Coronary artery (tissue), 2 donors: Measurements from ENCODE around the gene RGL1.
"Not testable (repeated sequence)": the region's sequence is repeated elsewhere in the genome, so short reads cannot be mapped to it uniquely, and the experiment has no call there.

ENCODE experiments used
- DNase-seq: peaks from one replicate; pipeline ENCODE4 v3.0.0-alpha.2; 2017; ENCODE audit warnings: low spot score
- H3K27ac ChIP-seq, 2 donors: fragments of 200-600 bp; sonication (generic); one replicate each; pipeline ENCODE4 v1.5.1; 2016 to 2019
- H3K4me3 ChIP-seq: fragments of 200-600 bp; sonication (generic); 2 replicates; pipeline ENCODE4 v1.5.1; 2016; ENCODE audit warnings: mild to moderate bottlenecking, moderate library complexity
- TF ChIP-seq, protein P1 (sequence below): fragments of 200-600 bp; sonication (generic); IDR thresholded peaks from one replicate; pipeline ENCODE4 v1.5.1; 2019; ENCODE audit warnings: antibody characterized with exemption

Gene RGL1

DNA sequence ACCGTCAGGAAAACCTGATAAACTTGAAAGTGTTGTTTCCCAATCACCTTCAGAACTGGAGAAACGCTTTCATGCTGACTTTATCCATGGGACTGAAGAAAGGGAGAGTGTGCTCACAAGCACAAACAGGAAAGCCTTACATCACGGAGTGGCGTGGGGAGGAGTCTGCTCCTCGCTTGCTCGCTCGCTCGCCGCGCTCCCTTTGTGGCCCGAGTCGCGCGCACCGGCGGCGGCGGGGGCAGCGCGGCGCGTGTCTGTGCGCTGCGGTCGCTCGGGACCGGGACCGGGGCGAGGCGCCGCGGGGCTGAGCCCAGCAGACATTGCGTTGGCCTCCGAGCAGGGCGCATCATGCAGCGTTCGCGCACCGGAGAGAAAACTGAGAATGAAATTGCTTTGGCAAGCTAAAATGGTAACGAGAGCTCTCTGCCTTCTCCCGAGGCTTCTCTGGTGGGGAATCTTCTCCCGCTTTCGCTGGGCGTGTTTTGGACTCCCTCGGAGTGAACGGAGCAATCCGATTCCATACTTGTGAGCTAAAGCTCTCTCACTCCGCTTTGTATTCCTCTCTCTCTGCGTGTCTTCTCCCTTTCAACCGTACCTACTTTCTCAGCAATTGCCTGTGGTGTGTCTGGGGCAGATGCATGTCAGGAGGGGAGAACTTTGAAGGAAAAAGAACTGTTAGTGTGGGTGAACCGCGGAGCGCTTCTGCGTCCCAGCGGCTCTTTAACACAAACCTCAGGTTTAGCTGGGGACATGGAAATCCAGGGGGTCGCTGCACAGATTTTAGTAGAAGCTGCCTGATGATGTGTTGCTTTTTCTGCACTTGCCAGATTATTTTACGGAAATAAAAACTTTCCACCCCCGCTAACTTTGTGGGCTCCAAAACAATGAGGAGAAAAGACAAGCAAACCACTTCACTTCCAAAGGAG lies at the start of gene RGL1:
Gene RGL1 (plus strand): TSS at position 205 of the 926 bp plus-strand sequence. CDS start 178 bp downstream, at position 383.
- peak within 1 kb of the TSS; percentile 61 to 89 for H3K27ac ChIP-seq
- H3K4me3 ChIP-seq = peak within 1 kb of the TSS; percentile 80
- TF ChIP-seq, protein P1, sequence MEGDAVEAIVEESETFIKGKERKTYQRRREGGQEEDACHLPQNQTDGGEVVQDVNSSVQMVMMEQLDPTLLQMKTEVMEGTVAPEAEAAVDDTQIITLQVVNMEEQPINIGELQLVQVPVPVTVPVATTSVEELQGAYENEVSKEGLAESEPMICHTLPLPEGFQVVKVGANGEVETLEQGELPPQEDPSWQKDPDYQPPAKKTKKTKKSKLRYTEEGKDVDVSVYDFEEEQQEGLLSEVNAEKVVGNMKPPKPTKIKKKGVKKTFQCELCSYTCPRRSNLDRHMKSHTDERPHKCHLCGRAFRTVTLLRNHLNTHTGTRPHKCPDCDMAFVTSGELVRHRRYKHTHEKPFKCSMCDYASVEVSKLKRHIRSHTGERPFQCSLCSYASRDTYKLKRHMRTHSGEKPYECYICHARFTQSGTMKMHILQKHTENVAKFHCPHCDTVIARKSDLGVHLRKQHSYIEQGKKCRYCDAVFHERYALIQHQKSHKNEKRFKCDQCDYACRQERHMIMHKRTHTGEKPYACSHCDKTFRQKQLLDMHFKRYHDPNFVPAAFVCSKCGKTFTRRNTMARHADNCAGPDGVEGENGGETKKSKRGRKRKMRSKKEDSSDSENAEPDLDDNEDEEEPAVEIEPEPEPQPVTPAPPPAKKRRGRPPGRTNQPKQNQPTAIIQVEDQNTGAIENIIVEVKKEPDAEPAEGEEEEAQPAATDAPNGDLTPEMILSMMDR = no peak
- peak; percentile 77 for DNase-seq

DNA sequence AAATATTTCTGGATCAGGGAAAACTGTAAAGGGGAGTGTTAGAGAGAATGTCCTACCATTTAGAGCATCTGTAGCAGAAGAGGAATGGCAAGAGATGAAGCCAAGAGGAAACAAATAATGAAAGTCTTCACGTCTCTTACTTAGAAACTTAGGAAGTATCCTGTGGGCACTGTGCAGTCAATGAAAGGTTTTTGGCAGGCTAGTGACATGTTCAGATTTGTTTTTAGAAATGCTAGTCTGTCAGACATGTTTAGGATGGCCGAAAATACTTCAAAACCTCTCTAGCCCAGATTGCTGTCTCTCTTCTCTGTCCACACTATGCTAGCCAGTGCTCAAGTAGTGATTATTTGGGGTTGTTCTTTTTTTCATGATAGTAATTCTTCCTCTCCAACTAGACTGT lies 48.6 kb upstream of the RGL1 start:
- DNase-seq = no peak
- H3K4me3 ChIP-seq = no peak overlapping the region
- TF ChIP-seq, protein P1 = no peak
- no peak overlapping the region for H3K27ac ChIP-seq

DNA sequence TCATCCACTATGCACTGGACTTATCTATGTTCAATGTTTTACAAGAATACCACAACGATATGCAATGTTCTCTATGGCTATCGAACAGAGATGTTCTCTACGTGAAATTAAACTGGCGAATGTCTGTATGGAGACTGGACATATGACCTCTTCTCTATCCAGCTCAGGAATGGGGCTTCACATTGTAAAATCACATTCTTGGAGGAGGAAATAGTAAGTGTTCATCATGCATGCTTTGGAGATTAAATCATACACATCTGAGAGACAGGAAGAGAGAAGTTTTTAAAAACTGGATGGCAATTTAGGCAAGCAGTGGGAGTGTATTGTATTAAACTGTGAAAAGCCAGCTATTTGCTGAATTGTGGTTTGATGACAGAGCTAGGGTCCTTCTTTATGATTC lies 47.9 kb upstream of the RGL1 start:
- TF ChIP-seq, protein P1 = no peak
- no peak for DNase-seq
- Histone ChIP-seq H3K4me3 (no peak overlapping the region), H3K27ac (no peak overlapping the region)

DNA sequence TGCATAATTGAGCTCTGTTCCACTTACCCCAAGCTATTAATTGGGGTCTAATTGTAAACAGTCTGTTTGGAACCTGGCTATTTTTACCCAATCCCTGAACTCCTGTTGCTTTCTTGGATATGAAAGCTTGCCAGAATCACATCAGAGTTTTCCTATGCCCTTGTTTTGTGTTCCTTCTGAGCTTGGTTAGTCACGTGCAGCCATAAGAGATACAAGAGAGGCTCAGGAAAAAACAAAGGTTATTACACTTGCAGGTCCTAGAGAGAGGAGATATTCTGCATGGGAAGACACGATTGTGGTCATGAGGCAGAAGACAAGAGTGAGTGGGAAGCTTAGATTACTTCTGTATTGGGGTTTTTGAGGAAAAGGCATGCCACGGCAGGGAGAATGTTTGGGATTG lies 46.0 kb upstream of the RGL1 start:
- no peak for DNase-seq

DNA sequence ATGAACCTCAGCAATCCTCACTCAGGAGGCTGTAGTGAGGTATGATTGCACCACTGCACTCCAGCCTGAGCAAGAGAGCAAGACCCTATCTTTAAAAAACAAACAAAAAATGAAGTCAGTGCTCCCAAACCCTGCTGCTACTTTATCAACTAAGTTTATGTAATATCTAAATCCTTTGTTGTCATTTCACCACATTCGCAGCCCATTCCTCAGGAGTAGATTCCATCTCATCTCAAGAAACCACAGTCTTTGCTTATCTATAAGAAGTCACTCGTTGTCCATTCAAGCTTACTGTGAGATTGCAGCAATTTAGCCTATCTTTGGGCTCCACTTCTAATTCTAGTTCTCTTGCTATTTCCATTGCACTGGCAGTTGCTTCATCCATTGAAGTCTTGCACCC lies 44.3 kb upstream of the RGL1 start:
- Histone ChIP-seq H3K4me3 (no peak overlapping the region), H3K27ac (no peak overlapping the region)
- TF ChIP-seq, protein P1 = no peak
- DNase-seq = no peak

More for the DNA sequence above, 46.0 kb upstream of the RGL1 start:
- Histone ChIP-seq H3K27ac (no peak overlapping the region), H3K4me3 (no peak overlapping the region)
- TF ChIP-seq, protein P1 = no peak

DNA sequence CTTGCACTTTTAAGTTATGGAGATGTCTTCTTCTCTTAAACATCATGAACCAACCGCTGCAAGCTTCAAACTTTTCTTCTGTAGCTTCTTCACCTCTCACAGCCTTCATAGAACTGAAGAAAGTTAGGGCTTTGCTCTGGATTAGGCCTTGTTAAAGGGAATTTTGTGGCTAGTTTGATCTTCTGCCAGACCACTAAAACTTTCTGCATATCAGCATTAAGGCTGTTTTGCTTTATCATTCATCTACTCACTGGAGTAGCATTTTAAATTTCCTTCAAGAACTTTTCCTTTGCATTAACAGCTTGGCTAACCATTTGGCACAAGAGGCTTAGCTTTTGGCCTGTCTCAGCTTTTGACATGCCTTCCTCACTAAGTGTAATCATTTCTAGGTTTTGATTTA lies 43.0 kb upstream of the RGL1 start:
- Histone ChIP-seq H3K27ac (no peak overlapping the region), H3K4me3 (no peak overlapping the region)
- DNase-seq = no peak
- TF ChIP-seq, protein P1 = no peak

DNA sequence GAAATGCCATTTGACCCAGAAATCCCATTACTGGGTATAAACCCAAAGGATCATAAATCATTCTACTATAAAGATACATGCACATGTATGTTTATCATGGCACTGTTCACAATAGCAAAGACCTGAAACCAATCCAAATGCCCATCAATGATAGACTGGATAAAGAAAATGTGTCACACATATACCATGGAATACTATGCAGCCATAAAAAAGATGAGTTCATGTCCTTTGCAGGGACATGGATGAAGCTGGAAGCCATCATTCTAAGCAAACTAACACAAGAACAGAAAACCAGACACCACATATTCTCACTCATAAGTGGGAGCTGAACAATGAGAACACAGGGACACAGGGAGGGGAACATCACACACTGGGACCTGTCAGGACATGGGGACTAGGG lies 42.1 kb upstream of the RGL1 start:
- not testable (repeated sequence) for DNase-seq, H3K4me3 ChIP-seq, H3K27ac ChIP-seq
